ENCODE measurements around the gene GSC2.

DNA sequence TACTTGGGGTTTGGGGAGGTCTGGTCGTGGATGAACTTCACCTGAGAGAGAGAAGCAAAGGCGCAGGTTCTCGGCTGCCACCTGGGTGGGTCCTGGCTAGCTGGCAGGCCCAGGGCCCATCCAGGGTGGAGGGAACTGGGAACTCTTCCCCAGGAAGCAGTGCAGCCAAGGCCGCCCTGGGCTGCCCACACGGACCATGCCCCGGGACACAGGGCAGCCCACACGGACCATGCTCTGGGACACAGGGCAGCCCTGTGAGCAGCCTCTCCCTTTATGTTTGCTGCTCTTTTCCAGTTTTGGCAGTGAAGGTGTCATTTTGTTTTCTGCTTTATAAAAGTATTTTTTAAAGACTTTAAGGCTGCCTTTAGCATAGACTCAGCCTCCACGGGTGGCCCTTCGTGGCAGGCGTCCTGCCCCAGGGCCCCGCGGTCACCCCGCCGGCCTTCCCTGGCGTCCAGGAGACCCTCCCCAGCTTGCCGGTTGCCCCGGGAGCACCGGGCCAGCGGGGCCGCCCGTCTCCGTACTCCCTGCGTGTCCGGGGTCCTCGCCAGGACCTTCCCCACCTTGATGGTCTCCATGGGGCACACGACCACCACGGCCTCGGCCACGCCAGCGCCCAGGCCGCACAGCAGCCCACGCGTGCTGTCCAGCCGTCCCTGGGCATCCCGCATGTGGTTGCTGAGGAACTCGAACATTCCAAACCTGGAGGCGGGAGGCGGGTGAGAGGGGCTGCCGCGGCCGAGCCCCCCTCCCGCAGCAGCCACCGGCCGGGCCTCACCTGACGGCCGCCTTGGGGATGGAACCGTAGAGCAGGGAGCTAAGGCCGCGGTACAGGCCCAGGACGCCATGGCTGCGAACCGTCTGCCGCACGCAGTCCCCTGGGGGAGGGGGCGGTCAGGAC is 27.3 kb upstream of the GSC2 start:
- TF ChIP-seq MAFF (IDR thresholded peaks at IDR 0.05; ENCODE audit: low read length) (no peak), ZBTB7A (IDR thresholded peaks at IDR 0.05; ENCODE audit: borderline replicate concordance, control insufficient read depth, low read depth, low read length) (no peak), ZNF12 (CRISPR knock-in tag; IDR thresholded peaks at IDR 0.05) (no peak), ZNF217 (CRISPR knock-in tag; IDR thresholded peaks at IDR 0.05) (no peak), PTRF (tag; IDR thresholded peaks at IDR 0.05) (no peak), POLR3G (IDR thresholded peaks at IDR 0.05; ENCODE audit: extremely low read depth, insufficient read length, insufficient replicate concordance) (no peak), ZNF384 (IDR thresholded peaks at IDR 0.05; ENCODE audit: low read depth, low read length) (no peak), FOXM1 (IDR thresholded peaks at IDR 0.05; ENCODE audit: low read depth) (no peak), FOXM1 (CRISPR knock-in tag; IDR thresholded peaks at IDR 0.05; ENCODE audit: low read depth) (no peak)
- TF ChIP-seq, protein P1, sequence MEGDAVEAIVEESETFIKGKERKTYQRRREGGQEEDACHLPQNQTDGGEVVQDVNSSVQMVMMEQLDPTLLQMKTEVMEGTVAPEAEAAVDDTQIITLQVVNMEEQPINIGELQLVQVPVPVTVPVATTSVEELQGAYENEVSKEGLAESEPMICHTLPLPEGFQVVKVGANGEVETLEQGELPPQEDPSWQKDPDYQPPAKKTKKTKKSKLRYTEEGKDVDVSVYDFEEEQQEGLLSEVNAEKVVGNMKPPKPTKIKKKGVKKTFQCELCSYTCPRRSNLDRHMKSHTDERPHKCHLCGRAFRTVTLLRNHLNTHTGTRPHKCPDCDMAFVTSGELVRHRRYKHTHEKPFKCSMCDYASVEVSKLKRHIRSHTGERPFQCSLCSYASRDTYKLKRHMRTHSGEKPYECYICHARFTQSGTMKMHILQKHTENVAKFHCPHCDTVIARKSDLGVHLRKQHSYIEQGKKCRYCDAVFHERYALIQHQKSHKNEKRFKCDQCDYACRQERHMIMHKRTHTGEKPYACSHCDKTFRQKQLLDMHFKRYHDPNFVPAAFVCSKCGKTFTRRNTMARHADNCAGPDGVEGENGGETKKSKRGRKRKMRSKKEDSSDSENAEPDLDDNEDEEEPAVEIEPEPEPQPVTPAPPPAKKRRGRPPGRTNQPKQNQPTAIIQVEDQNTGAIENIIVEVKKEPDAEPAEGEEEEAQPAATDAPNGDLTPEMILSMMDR (IDR thresholded peaks at IDR 0.05 in 2 of 3, conservative IDR thresholded peaks at IDR 0.05 in 1 of 3; ENCODE audit: insufficient read depth in 2 of 3, low read depth in 1 of 3, low read length in 3 of 3) = no peak; a peak in 1 of 6 replicates

Data from K562 (cell line).